BLaER1 treated with 17β-estradiol and CSF1 and Interleukin-3, amounts not matched to agents 10 nM and 100 nM (cell line): ENCODE results near the gene CORO6.

Experiments
- H3K27ac ChIP-seq, 11 experiments: shearing (Covaris generic); formaldehyde crosslinking; 2 replicates each; pipeline ENCODE4 v1.8.1; 2022
- H3K27me3 ChIP-seq, 11 experiments: shearing (Covaris generic); formaldehyde crosslinking; 2 replicates each; pipeline ENCODE4 v1.8.1; 2022
- H3K36me3 ChIP-seq, 11 experiments: shearing (Covaris generic); formaldehyde crosslinking; 2 replicates each; pipeline ENCODE4 v1.8.1; 2022
- H3K4me1 ChIP-seq, 10 experiments: shearing (Covaris generic); formaldehyde crosslinking; 2 replicates each; pipeline ENCODE4 v1.8.1; 2022
- H3K4me2 ChIP-seq, 11 experiments: shearing (Covaris generic); formaldehyde crosslinking; 2 replicates each; pipeline ENCODE4 v1.8.1; 2022
- H3K4me3 ChIP-seq, 10 experiments: shearing (Covaris generic); formaldehyde crosslinking; 2 replicates each; pipeline ENCODE4 v1.8.1; 2022
- H3K9ac ChIP-seq, 11 experiments: shearing (Covaris generic); formaldehyde crosslinking; 2 replicates each; pipeline ENCODE4 v1.8.1; 2022
- H3K9me3 ChIP-seq, 11 experiments: shearing (Covaris generic); formaldehyde crosslinking; replicated peaks in 1 of 11; 2 replicates each; pipeline ENCODE4 v1.8.1; 2022
- H4K20me1 ChIP-seq, 11 experiments: shearing (Covaris generic); formaldehyde crosslinking; 2 replicates each; pipeline ENCODE4 v1.8.1; 2022
- Cebpa-rat ChIP-seq, 11 experiments: shearing (Covaris generic); IDR thresholded peaks; 2 replicates each; pipeline ENCODE4 v1.8.1; 2022

CORO6 gene

DNA sequence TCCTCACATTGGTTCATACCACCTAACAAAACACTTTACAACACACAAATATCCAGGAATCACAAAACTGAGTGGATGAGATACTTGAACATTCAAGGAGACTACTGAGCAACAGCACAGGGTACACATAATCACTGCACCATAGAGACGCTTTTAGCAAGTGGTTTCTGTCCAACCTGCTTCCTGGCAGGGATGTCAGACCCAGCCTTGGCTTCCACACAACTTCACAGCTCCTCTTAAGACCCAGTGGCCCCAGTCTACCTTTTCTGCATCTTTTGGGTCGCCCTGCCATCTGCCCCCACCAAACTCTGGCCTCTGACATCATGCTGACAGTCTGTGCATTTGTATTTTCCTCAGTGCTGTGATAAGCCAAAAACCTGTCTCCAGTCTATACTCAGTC lies 5.9 kb upstream of the CORO6 start:
- Histone ChIP-seq H3K4me3 (no peak overlapping the region), H3K9me3 (no peaks in the 10 kb centered on the region), H3K27me3 (no peaks in the 10 kb centered on the region), H4K20me1 (peaks cover 16 to 100% (median 86%) of the 10 kb centered on the region in 11 experiments; a peak in 21 of 22 replicates), H3K4me1 (peaks cover 7 to 69% (median 32%) of the 10 kb centered on the region in 10 experiments), H3K4me2 (peak overlapping the region in 3 of 11 experiments; percentile 8 to 30 (median 10); a peak in 3 of 22 replicates), H3K36me3 (peaks cover 50 to 85% (median 74%) of the 10 kb centered on the region in 11 experiments), H3K9ac (no peak overlapping the region), H3K27ac (no peak overlapping the region)
- no peak for TF ChIP-seq Cebpa-rat (IDR thresholded peaks at IDR 0.05)

DNA sequence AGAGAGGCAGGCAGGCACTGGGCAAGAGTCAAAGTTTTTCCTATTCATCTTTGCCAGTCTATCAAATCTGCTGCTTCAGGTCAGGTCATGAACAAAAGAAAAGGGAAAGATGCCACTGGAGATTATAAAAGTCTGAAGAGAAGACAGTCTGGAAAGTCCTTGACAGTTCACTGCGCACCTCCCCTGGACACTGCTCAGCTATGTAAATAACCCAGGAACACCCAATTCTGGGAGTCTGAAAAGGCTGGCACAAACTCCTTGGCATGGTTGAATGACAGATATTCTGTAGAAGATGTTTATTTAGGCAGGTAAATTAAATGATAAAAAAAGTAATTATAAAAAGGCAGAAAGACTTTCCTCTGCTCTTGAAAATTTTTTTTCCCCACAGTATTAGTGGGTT lies 5.2 kb upstream of the CORO6 start:
- Histone ChIP-seq H3K9ac (no peak overlapping the region), H3K4me2 (peak overlapping the region in 2 of 11 experiments; percentile 10 to 30; a peak in 3 of 22 replicates), H3K9me3 (no peaks in the 10 kb centered on the region), H3K36me3 (peaks cover 43 to 78% (median 67%) of the 10 kb centered on the region in 11 experiments), H3K4me3 (no peak overlapping the region), H3K4me1 (peaks cover 14 to 76% (median 39%) of the 10 kb centered on the region in 10 experiments), H4K20me1 (peaks cover 13 to 100% (median 79%) of the 10 kb centered on the region in 11 experiments; a peak in 21 of 22 replicates), H3K27ac (no peak overlapping the region), H3K27me3 (no peaks in the 10 kb centered on the region)
- TF ChIP-seq Cebpa-rat (IDR thresholded peaks at IDR 0.05): no peak

DNA sequence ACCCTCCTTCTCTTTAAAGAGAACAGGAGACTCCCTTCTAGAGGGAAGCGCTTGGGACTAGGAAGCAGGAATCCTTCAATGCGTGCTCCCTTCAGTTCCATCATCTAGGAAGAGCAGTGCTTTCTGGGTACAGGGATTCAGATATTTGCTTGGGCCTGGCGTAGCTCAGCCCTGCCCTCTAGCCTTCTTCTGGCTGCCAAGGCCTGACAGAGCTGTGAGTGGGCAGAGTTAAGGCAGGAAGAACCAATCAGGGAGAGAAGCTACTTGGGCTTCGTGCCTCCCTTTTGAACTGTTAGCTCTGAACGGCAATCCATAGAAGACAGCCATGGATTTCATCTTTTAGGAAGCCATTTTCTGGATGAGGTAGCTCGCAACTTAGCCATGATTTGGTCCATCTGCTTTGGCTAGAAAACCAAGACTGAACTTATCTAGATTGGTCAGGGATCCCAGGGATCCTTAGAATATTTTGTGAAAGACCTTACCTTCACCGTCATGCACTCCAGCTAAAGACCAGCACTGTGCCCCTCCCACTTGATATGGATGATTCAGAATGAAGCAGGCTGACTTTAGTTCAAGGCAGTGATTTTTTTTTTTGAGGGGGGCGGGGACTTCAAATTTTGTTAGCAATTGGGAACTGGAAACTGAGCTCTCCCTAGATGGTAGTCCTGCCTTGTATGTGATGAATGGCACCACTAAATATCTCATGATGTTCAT lies 2.5 kb upstream of the CORO6 start:
- Histone ChIP-seq H4K20me1 (peaks cover 8 to 82% (median 53%) of the 10 kb centered on the region in 11 experiments; a peak in 20 of 22 replicates), H3K9me3 (no peaks in the 10 kb centered on the region), H3K27ac (no peak overlapping the region), H3K4me3 (no peak overlapping the region), H3K27me3 (no peaks in the 10 kb centered on the region), H3K4me1 (peaks cover 37 to 86% (median 60%) of the 10 kb centered on the region in 10 experiments), H3K36me3 (peaks cover 16 to 50% (median 40%) of the 10 kb centered on the region in 11 experiments), H3K4me2 (peak overlapping the region in 1 of 11 experiments; percentile 4; a peak in 1 of 22 replicates), H3K9ac (no peak overlapping the region)
- TF ChIP-seq Cebpa-rat (IDR thresholded peaks at IDR 0.05): no peak

DNA sequence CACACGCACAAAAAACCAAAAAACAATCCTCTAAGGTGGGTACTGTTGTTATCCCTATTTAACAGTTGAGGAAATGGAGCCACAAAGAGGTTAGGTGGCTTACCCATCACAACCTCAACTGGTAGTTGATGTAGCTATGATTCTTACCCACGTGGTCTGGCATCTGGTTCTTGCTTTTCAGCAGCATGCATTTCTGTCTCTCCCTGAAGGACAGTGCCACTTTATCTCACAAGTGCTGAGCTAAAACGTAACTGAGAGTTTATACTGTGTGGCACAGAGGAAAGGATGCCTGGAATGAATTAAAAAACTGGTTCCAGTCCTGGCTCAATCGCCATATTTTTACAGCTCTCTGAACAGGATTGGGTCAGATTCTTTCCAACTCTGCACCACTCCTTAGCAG lies 1.9 kb upstream of the CORO6 start:
- no peak overlapping the region; a peak in 1 of 22 replicates for H3K27ac ChIP-seq
- peaks cover 8 to 76% (median 47%) of the 10 kb centered on the region in 11 experiments; a peak in 20 of 22 replicates for H4K20me1 ChIP-seq
- peaks cover 10 to 44% (median 34%) of the 10 kb centered on the region in 11 experiments for H3K36me3 ChIP-seq
- no peak overlapping the region for H3K9ac ChIP-seq
- peaks cover 43 to 86% (median 58%) of the 10 kb centered on the region in 10 experiments for H3K4me1 ChIP-seq
- H3K9me3 ChIP-seq: no peaks in the 10 kb centered on the region
- H3K4me3 ChIP-seq: no peak overlapping the region
- no peaks in the 10 kb centered on the region for H3K27me3 ChIP-seq
- TF ChIP-seq Cebpa-rat (IDR thresholded peaks at IDR 0.05): no peak
- H3K4me2 ChIP-seq: peak overlapping the region in 3 of 11 experiments; percentile 2 to 98 (median 4); a peak in 3 of 22 replicates

DNA sequence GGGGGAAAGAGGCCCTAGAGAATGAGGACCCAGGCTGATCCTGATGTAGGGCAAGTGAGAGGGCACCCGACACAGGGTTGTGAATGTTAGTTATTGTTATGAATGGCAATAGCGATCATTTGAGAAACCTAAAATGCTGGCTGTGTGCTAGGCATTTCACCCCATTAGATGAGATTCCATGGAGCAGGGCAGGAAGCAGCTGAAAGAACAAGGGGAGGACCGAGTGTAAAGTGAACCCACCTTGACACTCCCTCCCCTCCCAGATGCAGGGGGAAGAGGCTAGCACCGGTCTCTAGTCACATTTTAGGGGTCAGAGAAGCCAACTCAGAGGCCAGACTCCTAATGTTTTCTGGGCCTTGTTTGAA lies 553 bp upstream of the CORO6 start:
- Histone ChIP-seq H3K27me3 (no peaks in the 10 kb centered on the region), H3K9me3 (no peaks in the 10 kb centered on the region), H4K20me1 (peaks cover 8 to 63% (median 34%) of the 10 kb centered on the region in 11 experiments; a peak in 20 of 22 replicates), H3K4me3 (peak overlapping the region; percentile 71 to 85 (median 79)), H3K27ac (peak overlapping the region in 9 of 11 experiments; percentile 8 to 81 (median 75); a peak in 17 of 22 replicates), H3K36me3 (peaks cover under 1 to 31% (median 21%) of the 10 kb centered on the region in 11 experiments; a peak in 18 of 22 replicates), H3K9ac (peak overlapping the region; percentile 65 to 88 (median 81); a peak in 21 of 22 replicates), H3K4me2 (peak overlapping the region; percentile 93 to 98 (median 96)), H3K4me1 (peaks cover 54 to 87% (median 68%) of the 10 kb centered on the region in 10 experiments)
- TF ChIP-seq Cebpa-rat (IDR thresholded peaks at IDR 0.05): no peak

DNA sequence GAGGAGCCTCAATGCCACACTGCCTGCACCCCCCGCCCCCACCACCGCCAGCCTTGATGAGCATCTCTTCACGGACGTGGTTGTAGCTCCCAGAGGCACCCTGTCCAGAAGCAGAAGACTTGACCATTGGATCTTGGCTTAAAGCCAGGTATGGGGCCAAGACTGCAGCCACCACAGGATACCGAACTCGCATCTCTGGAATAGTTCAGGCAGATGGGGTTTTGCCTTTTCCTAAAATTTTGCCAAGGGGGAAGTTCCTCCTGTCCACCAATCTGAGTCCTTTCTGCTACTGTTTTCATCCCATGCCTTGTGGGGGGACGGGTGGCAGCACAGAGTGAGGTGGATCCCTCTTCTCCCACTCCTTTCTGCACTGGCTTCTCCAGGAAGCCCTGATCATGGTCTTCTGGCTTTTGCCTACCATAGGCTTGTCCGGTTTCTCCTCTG lies 939 bp downstream of the CORO6 start:
- H3K4me1 ChIP-seq: peaks cover 50 to 89% (median 77%) of the 10 kb centered on the region in 10 experiments
- H3K9ac ChIP-seq: peak overlapping the region; percentile 65 to 88 (median 81); a peak in 18 of 22 replicates
- peak overlapping the region; percentile 93 to 98 (median 96) for H3K4me2 ChIP-seq
- H4K20me1 ChIP-seq: peaks cover 4 to 50% (median 23%) of the 10 kb centered on the region in 11 experiments; a peak in 21 of 22 replicates
- peak overlapping the region; percentile 71 to 85 (median 79) for H3K4me3 ChIP-seq
- peak overlapping the region in 7 of 11 experiments; percentile 72 to 81 (median 75); a peak in 12 of 22 replicates for H3K27ac ChIP-seq
- H3K27me3 ChIP-seq: peaks cover 2 to 9% (median 9%) of the 10 kb centered on the region in 11 experiments
- peaks cover 0 to 16% (median 13%) of the 10 kb centered on the region in 11 experiments; a peak in 18 of 22 replicates for H3K36me3 ChIP-seq
- no peaks in the 10 kb centered on the region for H3K9me3 ChIP-seq
- TF ChIP-seq Cebpa-rat (IDR thresholded peaks at IDR 0.05): no peak

DNA sequence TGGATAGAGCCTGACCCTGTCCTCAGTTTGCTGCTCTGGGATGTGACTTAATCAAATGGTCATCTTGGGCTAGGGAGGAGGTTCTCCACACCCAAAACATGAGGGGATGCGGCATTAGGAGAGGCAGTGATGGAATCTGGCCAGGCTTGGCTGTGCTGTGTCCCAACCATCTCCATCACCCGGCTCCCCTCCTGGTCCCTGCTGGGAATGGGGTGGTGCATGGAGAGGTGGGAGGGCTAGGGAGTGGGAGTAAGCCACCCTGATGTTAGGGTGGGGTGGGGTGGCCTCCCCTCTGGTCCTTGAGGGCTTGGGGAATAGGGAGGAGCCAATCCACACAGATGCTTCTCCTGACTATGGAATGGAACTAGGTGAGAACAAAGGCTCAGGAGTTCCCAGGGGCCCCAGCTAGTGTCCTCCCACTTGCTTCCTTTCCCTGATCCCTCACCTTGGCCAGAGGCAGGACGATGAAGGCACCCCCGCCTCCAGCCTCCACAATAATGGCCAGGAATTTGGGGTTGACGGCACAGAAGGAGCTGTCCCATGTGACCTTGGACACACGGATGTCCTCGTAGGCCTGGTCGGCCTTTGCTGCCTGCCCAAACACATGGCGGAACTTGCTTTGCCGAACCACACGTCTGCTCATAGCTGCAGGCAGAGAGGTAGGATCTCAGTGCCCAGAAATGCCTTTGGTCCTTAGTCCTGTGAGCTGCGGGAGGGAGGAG lies 1.8 kb downstream of the CORO6 start:
- peak overlapping the region in 4 of 11 experiments; percentile 84 to 88 (median 86); a peak in 4 of 22 replicates for H3K9ac ChIP-seq

DNA sequence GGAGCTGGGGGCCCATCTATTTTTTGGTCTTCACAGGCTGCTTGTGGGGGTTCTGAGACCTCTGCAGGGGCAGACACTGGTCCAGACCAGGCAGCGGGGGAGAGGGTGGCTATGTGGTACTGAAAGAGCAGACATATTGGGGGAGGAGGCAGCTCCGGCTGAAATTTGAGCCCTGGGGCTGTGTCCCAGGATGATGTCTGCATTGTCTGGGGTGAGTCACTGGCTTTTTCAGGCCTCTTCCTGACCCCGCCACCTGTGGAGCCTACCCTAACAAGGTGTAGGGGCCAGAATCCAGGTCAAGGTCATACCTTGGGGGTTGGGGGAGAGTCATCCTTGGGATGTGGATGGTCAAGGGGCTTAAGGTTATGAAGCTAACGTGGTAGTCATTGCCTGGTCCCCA lies 2.4 kb downstream of the CORO6 start:
- Histone ChIP-seq H3K4me1 (peaks cover 56 to 97% (median 89%) of the 10 kb centered on the region in 10 experiments), H3K4me2 (peak overlapping the region in 9 of 11 experiments; percentile 93 to 98 (median 96); a peak in 14 of 22 replicates)

More for the DNA sequence above, 1.8 kb downstream of the CORO6 start:
- peak overlapping the region in 1 of 11 experiments; percentile 6; a peak in 2 of 22 replicates for H3K27ac ChIP-seq
- H4K20me1 ChIP-seq: peaks cover 7 to 50% (median 28%) of the 10 kb centered on the region in 11 experiments; a peak in 19 of 22 replicates
- peaks cover 52 to 95% (median 86%) of the 10 kb centered on the region in 10 experiments for H3K4me1 ChIP-seq
- H3K36me3 ChIP-seq: peaks cover 0 to 8% (median 5%) of the 10 kb centered on the region in 11 experiments; a peak in 10 of 22 replicates
- TF ChIP-seq Cebpa-rat (IDR thresholded peaks at IDR 0.05): no peak
- H3K4me2 ChIP-seq: peak overlapping the region in 9 of 11 experiments; percentile 93 to 98 (median 96); a peak in 18 of 22 replicates
- peak overlapping the region in 2 of 10 experiments; percentile 71 to 77; a peak in 2 of 20 replicates for H3K4me3 ChIP-seq
- peaks cover 10 to 18% (median 17%) of the 10 kb centered on the region in 11 experiments for H3K27me3 ChIP-seq
- no peaks in the 10 kb centered on the region for H3K9me3 ChIP-seq

More for the DNA sequence above, 2.4 kb downstream of the CORO6 start:
- H3K27me3 ChIP-seq: peaks cover 13 to 25% (median 22%) of the 10 kb centered on the region in 11 experiments
- H3K9me3 ChIP-seq: no peaks in the 10 kb centered on the region
- no peak overlapping the region for H3K27ac ChIP-seq
- peaks cover 4 to 46% (median 25%) of the 10 kb centered on the region in 11 experiments; a peak in 19 of 22 replicates for H4K20me1 ChIP-seq
- 0 out of 22 replicates have a peak overlapping the region, but pooled peaks of 1 of the 11 experiments have one; percentile 37 for H3K9ac ChIP-seq
- no peak overlapping the region for H3K4me3 ChIP-seq
- TF ChIP-seq Cebpa-rat (IDR thresholded peaks at IDR 0.05): no peak
- H3K36me3 ChIP-seq: peaks cover 0 to 1% (median 0%) of the 10 kb centered on the region in 11 experiments; a peak in 4 of 22 replicates
